G401 (cell line): ENCODE results near the gene RAP2C. TPM values are rescaled to one million over a fixed set of nuclear protein-coding genes. Genes with fewer than 3 reads are reported as not detected.

Experiments used
- total RNA-seq: library from RNA; depleted of rRNA; stranded (reverse); fragments of >200 nt; shearing (Covaris generic); gene quantifications from 2 replicates; pipeline ENCODE4 v1.2.3, GENCODE V29; 2014; rRNA removed

The RAP2C gene
- total RNA-seq, 1 experiment from 2014 or later: 22.6 TPM

Other genes starting within 250 kb of the RAP2C start
- gene STK26, start 196.1 kb downstream of the RAP2C start, total RNA-seq: 3.0 and 3.1 TPM in 2 replicates
- gene FRMD7, start 91.4 kb downstream of the RAP2C start, total RNA-seq: not detected in 2 replicates